Hematopoietic multipotent progenitor cell (in vitro differentiated cells): ENCODE results near the gene PIH1D2. TPM values are rescaled to one million over a fixed set of nuclear protein-coding genes. Genes with fewer than 3 reads are reported as not detected.
"Not testable (repeated sequence)": the region's sequence is repeated elsewhere in the genome, so short reads cannot be mapped to it uniquely, and the experiment has no call there.

ENCODE experiments used
- DNase-seq, 3 donors: peaks; one replicate each; pipeline ENCODE4 v3.0.0-alpha.2; 2011 to 2015; ENCODE audit warnings: low read depth in 2 of 3, low spot score in 2 of 3
- total RNA-seq: library from RNA; depleted of rRNA; stranded (reverse); fragments of >200 nt; gene quantifications from one replicate; pipeline ENCODE4 v1.2.3, GENCODE V29; 2012

PIH1D2 gene
- total RNA-seq, 1 donor, result 0.54 TPM

GRCh38 chr11:112058103-112058502, 15.7 kb downstream of the PIH1D2 start:
- DNase-seq, result no peak

- DNase-seq, result no peak
These were observed 16.6 kb downstream of the PIH1D2 start for GRCh38 chr11:112057170-112057569.

- no peak for DNase-seq
These were observed 22.0 kb downstream of the PIH1D2 start for GRCh38 chr11:112051768-112052167.

- no peak for DNase-seq
These were observed 23.1 kb downstream of the PIH1D2 start for GRCh38 chr11:112050721-112051120.

GRCh38 chr11:112049777-112050176, 24.0 kb downstream of the PIH1D2 start:
- no peak for DNase-seq

GRCh38 chr11:112048256-112048655, 25.6 kb downstream of the PIH1D2 start:
- DNase-seq, result not testable (repeated sequence)

GRCh38 chr11:112046647-112047046, 27.2 kb downstream of the PIH1D2 start:
- not testable (repeated sequence) for DNase-seq

- DNase-seq, result no peak
These were observed 28.9 kb downstream of the PIH1D2 start for GRCh38 chr11:112044961-112045360.

- no peak for DNase-seq
These were observed 30.9 kb downstream of the PIH1D2 start for GRCh38 chr11:112042961-112043304.

GRCh38 chr11:112042161-112042960, 31.5 kb downstream of the PIH1D2 start:
- DNase-seq, result peak in 2 of 3 donors; percentile 57 to 70

- no peak for DNase-seq
These were observed 36.3 kb downstream of the PIH1D2 start for GRCh38 chr11:112037527-112037926.

GRCh38 chr11:112033902-112034301, 39.9 kb downstream of the PIH1D2 start:
- DNase-seq, result no peak

GRCh38 chr11:112029460-112029859, 44.4 kb downstream of the PIH1D2 start:
- no peak for DNase-seq

- not testable (repeated sequence) for DNase-seq
These were observed 46.9 kb downstream of the PIH1D2 start for GRCh38 chr11:112026784-112027410.

GRCh38 chr11:112025707-112026106, 48.1 kb downstream of the PIH1D2 start:
- DNase-seq, result no peak

GRCh38 chr11:112024773-112025678, 48.8 kb downstream of the PIH1D2 start, which contains the start of gene DLAT:
DLAT (plus strand) TSS chr11:112025408; CDS start chr11:112025473, 65 bp downstream.
- DNase-seq, result peak; percentile 64 to 86 (median 82)

GRCh38 chr11:112024178-112024772, 49.5 kb downstream of the PIH1D2 start:
- peak; percentile 5 to 53 (median 37) for DNase-seq

- no peak for DNase-seq
These were observed 50.7 kb downstream of the PIH1D2 start for GRCh38 chr11:112023104-112023503.

GRCh38 chr11:112019066-112019465, 54.8 kb downstream of the PIH1D2 start:
- no peak for DNase-seq
